Spleen (tissue), 7 donors: ENCODE measurements around the gene KDM4B.

Source experiments
- POLR2A ChIP-seq, 3 donors: fragments of 450-650 bp; IDR thresholded peaks; one replicate each; pipeline ENCODE4 v1.5.1; 2017; ENCODE audit warnings: antibody characterized with exemption in 3 of 3, mild to moderate bottlenecking in 1 of 3
- POLR2AphosphoS5 ChIP-seq, 3 donors: sonication (generic); formaldehyde crosslinking; IDR thresholded peaks; one replicate each; pipeline ENCODE4 v1.5.1; 2017; ENCODE audit warnings: antibody characterized with exemption in 3 of 3
- TF ChIP-seq, protein P1 (sequence below), 11 experiments: fragments of 200-600 bp in 7 of 11; fragments of 450-650 bp in 4 of 11; sonication (generic) in 4 of 11; IDR thresholded peaks in 8 of 11; conservative IDR thresholded peaks in 3 of 11; 1 replicate in 7 of 11; 2 replicates in 4 of 11; pipeline versions ENCODE4 v1.4.0 to v1.8.0; 2016 to 2021; ENCODE audit warnings: antibody characterized with exemption in 11 of 11, inconsistent platforms in 4 of 11, mild to moderate bottlenecking in 1 of 11
- donor health status: DM: no; HTN: no; CAD: no; lungs with moderate emphysema.
- donor health status: DM: no; HTN: no; CAD: no.
- donor health status: DM: no; HTN: no; CAD: no.

- TF ChIP-seq, protein P1, sequence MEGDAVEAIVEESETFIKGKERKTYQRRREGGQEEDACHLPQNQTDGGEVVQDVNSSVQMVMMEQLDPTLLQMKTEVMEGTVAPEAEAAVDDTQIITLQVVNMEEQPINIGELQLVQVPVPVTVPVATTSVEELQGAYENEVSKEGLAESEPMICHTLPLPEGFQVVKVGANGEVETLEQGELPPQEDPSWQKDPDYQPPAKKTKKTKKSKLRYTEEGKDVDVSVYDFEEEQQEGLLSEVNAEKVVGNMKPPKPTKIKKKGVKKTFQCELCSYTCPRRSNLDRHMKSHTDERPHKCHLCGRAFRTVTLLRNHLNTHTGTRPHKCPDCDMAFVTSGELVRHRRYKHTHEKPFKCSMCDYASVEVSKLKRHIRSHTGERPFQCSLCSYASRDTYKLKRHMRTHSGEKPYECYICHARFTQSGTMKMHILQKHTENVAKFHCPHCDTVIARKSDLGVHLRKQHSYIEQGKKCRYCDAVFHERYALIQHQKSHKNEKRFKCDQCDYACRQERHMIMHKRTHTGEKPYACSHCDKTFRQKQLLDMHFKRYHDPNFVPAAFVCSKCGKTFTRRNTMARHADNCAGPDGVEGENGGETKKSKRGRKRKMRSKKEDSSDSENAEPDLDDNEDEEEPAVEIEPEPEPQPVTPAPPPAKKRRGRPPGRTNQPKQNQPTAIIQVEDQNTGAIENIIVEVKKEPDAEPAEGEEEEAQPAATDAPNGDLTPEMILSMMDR (IDR thresholded peaks at IDR 0.05 in 8 of 11, conservative IDR thresholded peaks at IDR 0.05 in 3 of 11): no peak
- TF ChIP-seq POLR2A (IDR thresholded peaks at IDR 0.05): no peak
- no peak for TF ChIP-seq POLR2AphosphoS5 (IDR thresholded peaks at IDR 0.05)
Observed at GRCh38 chr19:5116292-5116691, 147.4 kb downstream of the KDM4B start.
